GM23248 (cell line): ENCODE data around the gene ZNF710. TPM values are rescaled to one million over a fixed set of nuclear protein-coding genes. Genes with fewer than 3 reads are reported as not detected.

Experiments
- DNase-seq: peaks from one replicate; pipeline ENCODE4 v3.0.0-alpha.2; 2015
- H2AFZ ChIP-seq: fragments of 200-600 bp; sonication (generic); 2 replicates; pipeline ENCODE4 v1.6.1; 2016; ENCODE audit warnings: antibody characterized with exemption
- H3F3A ChIP-seq: fragments of 200-600 bp; sonication (generic); 2 replicates; pipeline ENCODE4 v1.6.1; 2016; ENCODE audit warnings: mild to moderate bottlenecking, antibody characterized with exemption, mixed run types; ENCODE audit not compliant: insufficient read depth
- H3K27ac ChIP-seq: fragments of 200-600 bp; sonication (generic); 2 replicates; pipeline ENCODE4 v1.5.1; 2016; ENCODE audit warnings: mild to moderate bottlenecking
- H3K27me3 ChIP-seq: fragments of 200-600 bp; sonication (generic); replicated peaks from 2 replicates; pipeline ENCODE4 v1.6.1; 2016; ENCODE audit warnings: mild to moderate bottlenecking; ENCODE audit not compliant: insufficient read depth
- H3K36me3 ChIP-seq: fragments of 200-600 bp; sonication (generic); 2 replicates; pipeline ENCODE4 v1.6.1; 2016; ENCODE audit warnings: low read depth, mild to moderate bottlenecking
- H3K4me1 ChIP-seq: fragments of 200-600 bp; sonication (generic); 2 replicates; pipeline ENCODE4 v1.6.1; 2016; ENCODE audit warnings: mild to moderate bottlenecking; ENCODE audit not compliant: insufficient read depth
- H3K4me2 ChIP-seq: fragments of 200-600 bp; sonication (generic); one replicate; pipeline ENCODE4 v1.6.1; 2016; ENCODE audit warnings: mild to moderate bottlenecking; ENCODE audit not compliant: unreplicated experiment
- H3K4me3 ChIP-seq: fragments of 200-600 bp; sonication (generic); 2 replicates; pipeline ENCODE4 v1.5.1; 2016; ENCODE audit warnings: mild to moderate bottlenecking
- H3K79me2 ChIP-seq: fragments of 200-600 bp; sonication (generic); 2 replicates; pipeline ENCODE4 v1.6.1; 2016; ENCODE audit warnings: mild to moderate bottlenecking; ENCODE audit not compliant: insufficient read depth
- H3K9ac ChIP-seq: fragments of 200-600 bp; sonication (generic); 2 replicates; pipeline ENCODE4 v1.6.1; 2016; ENCODE audit warnings: mild to moderate bottlenecking
- H3K9me2 ChIP-seq: fragments of 200-600 bp; sonication (generic); 2 replicates; pipeline ENCODE4 v1.6.1; 2016; ENCODE audit warnings: mixed run types, mild to moderate bottlenecking, moderate library complexity; ENCODE audit not compliant: insufficient read depth
- H3K9me3 ChIP-seq: fragments of 200-600 bp; sonication (generic); one replicate; pipeline ENCODE4 v1.6.1; 2017; ENCODE audit warnings: low read depth
- H4K20me1 ChIP-seq: fragments of 200-600 bp; sonication (generic); 2 replicates; pipeline ENCODE4 v1.6.0; 2016; ENCODE audit not compliant: insufficient read depth
- EZH2 ChIP-seq: fragments of 200-600 bp; sonication (generic); IDR thresholded peaks from 2 replicates; pipeline ENCODE4 v1.6.1; 2018; ENCODE audit warnings: antibody characterized with exemption, mild to moderate bottlenecking; ENCODE audit not compliant: insufficient read depth, poor library complexity, severe bottlenecking
- EZH2phosphoT487 ChIP-seq: fragments of 200-600 bp; sonication (generic); IDR thresholded peaks from 2 replicates; pipeline ENCODE4 v1.6.1; 2018; ENCODE audit warnings: antibody characterized with exemption, moderate library complexity, mild to moderate bottlenecking, low read depth; ENCODE audit not compliant: insufficient read depth
- WGBS, 2 experiments: methylation state at CpG; one replicate each; pipeline ENCODE4 v1.1.6; 2015 to 2017; ENCODE audit warnings: low lambda C conversion rate in 2 of 2, low coverage in 1 of 2; ENCODE audit errors: missing lambda C conversion rate in 2 of 2; 5-methylcytosine and 5-hydroxymethylcytosine counted together
- in situ Hi-C: fragments of 300-500 bp; cut with MboI; formaldehyde crosslinking; loops from 2 replicates; pipeline ENCODE4 v1.15.0; 2020
- polyA plus RNA-seq: library from polyadenylated mRNA; unstranded; fragments of >200 nt; fragmentation: Nextera tagmentation; extraction: Ambion mirVana; gene quantifications from 2 replicates; pipeline ENCODE4 v1.2.1, GENCODE V29; 2016
- total RNA-seq: library from RNA; depleted of rRNA; stranded (reverse); fragments of >200 nt; shearing (Covaris generic); gene quantifications from 2 replicates; pipeline ENCODE4 v1.2.3, GENCODE V29; 2014

The ZNF710 gene
- total and polyA plus RNA-seq, 2 experiments from 2014 or later = 2.9 to 12.0 TPM

DNA sequence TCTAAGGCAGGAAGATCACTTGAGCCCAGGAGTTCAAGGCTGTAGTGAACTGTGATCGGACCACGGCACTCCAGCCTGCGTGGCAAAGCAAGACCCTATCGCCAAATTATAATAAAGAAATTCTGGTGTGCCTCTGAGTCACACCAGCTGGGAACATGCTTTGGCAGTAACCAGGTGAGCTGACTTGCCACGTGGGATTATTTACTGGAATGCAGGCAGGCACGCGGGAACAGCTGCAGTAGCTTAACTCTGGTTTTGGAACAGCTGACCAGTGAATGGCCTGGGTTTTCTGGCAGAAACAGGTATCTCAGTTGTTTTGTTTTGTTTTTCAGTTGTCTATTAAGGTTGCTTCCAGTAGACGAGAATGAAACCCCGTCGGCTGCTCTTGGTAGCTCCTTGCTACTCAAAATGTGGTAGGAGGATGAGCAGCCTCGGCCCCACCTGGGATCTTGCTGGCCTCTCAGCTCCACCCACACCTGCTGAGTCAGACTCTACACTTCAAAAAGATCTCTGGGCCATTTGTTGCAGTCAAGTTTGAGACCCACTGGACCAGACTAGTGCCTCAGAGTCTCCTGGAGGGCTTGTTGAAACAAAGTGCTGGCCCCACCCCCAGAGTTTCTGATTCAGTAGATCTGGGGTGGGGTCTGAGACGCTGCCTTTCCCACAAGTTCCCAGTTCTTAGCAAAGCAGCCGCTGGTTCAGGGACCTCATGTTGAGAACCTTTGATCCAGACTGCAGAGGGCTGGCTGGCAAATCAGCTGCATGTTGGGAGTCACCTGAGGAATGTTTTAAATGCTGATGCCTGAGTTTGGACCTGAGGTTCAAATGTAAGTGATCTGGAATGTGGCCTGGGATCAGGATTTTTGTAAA lies 74.5 kb downstream of the ZNF710 start:
- no peak overlapping the region for H3K4me3 ChIP-seq

DNA sequence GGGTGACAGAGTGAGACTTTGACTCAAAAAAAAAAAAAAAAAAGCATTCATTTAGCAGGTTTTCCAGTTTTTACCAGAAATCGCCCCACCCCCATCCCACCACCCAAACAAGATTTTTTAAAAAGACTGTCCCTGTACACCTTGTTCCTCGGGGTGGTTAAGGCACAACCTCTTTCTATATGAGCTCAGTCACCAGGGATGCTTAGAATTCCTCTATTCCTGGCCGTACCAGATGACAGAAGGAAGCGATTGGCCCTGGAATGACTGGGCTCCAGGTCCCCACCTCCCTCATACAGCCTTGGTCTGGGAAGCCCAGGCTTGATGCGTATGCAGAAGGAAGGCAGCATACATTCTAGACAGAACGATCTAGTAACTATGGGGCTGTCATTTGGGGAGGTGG lies 75.6 kb downstream of the ZNF710 start:
- peaks cover 5% of the 10 kb centered on the region; the same call in 1 of the 2 replicates for H3K36me3 ChIP-seq
- H3K4me1 ChIP-seq = no peaks in the 10 kb centered on the region
- H3K27ac ChIP-seq = no peak overlapping the region
- peaks cover 9% of the 10 kb centered on the region for H3K79me2 ChIP-seq
- H3K9ac ChIP-seq = no peak overlapping the region
- TF ChIP-seq EZH2 (no peak), EZH2phosphoT487 (no peak)
- H3F3A ChIP-seq = no peaks in the 10 kb centered on the region
- no peak overlapping the region for H2AFZ ChIP-seq
- in situ Hi-C loops = loop anchor here (10.0 kb wide), 1 partner anchor 182 kb away; the partner anchor contains the start of gene AP3S2
- DNase-seq = no peak
- no peak overlapping the region for H3K4me2 ChIP-seq
- H4K20me1 ChIP-seq = no peaks in the 10 kb centered on the region
- no peaks in the 10 kb centered on the region for H3K27me3 ChIP-seq
- no peaks in the 10 kb centered on the region for H3K9me2 ChIP-seq
- no peaks in the 10 kb centered on the region for H3K9me3 ChIP-seq
- WGBS, 2 experiments = 96 to 98% methylated on average over 6 of the region's 6 CpGs
- H3K4me3 ChIP-seq = no peak overlapping the region

More for the DNA sequence above, 74.5 kb downstream of the ZNF710 start:
- H3K4me2 ChIP-seq = no peak overlapping the region
- H3K27ac ChIP-seq = no peak overlapping the region
- TF ChIP-seq EZH2phosphoT487 (no peak), EZH2 (no peak)
- no peak overlapping the region for H3K9ac ChIP-seq
- no peaks in the 10 kb centered on the region for H3K9me2 ChIP-seq
- WGBS, 2 experiments = 73 to 75% methylated on average over 13 of the region's 13 CpGs
- peaks cover 10% of the 10 kb centered on the region for H3K79me2 ChIP-seq
- no peaks in the 10 kb centered on the region for H3K4me1 ChIP-seq
- DNase-seq = no peak
- H3K9me3 ChIP-seq = no peaks in the 10 kb centered on the region
- no peaks in the 10 kb centered on the region for H3K27me3 ChIP-seq
- H2AFZ ChIP-seq = no peak overlapping the region
- in situ Hi-C loops = loop anchor here (10.0 kb wide), 1 partner anchor 181 kb away; the partner anchor contains the start of gene AP3S2
- peaks cover 5% of the 10 kb centered on the region; the same call in 1 of the 2 replicates for H3K36me3 ChIP-seq
- no peaks in the 10 kb centered on the region for H4K20me1 ChIP-seq
- peaks cover 7% of the 10 kb centered on the region for H3F3A ChIP-seq

DNA sequence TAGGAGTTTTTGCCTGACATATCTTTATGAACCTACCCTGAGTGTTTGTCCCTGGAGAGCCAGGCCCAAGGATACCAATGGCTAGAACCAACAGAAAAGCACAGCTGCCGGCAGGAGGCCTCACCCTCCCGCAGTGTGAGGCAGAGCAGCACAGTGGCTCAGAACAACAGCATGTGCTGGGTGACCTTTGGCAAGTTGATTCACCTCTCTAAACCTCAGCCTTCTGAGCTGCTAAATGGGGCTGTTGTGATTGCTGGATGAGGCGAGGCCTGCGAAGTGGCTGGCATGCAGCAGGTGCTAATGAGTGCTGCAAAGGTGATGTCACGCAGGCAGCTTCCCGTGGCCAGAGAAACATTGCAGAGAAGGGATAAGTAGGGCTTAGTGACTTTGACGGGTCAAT lies 77.8 kb downstream of the ZNF710 start:
- Histone ChIP-seq H3K79me2 (no peaks in the 10 kb centered on the region), H3K4me2 (no peak overlapping the region), H3K9me2 (no peaks in the 10 kb centered on the region), H3K4me3 (no peak overlapping the region), H3F3A (no peaks in the 10 kb centered on the region), H3K4me1 (no peaks in the 10 kb centered on the region), H3K27ac (no peak overlapping the region), H3K9me3 (no peaks in the 10 kb centered on the region), H3K9ac (no peak overlapping the region), H3K27me3 (no peaks in the 10 kb centered on the region), H4K20me1 (no peaks in the 10 kb centered on the region), H2AFZ (no peak overlapping the region), H3K36me3 (peaks cover 5% of the 10 kb centered on the region; the same call in 1 of the 2 replicates)
- TF ChIP-seq EZH2phosphoT487 = no peak
- no peak for TF ChIP-seq EZH2
- in situ Hi-C loops = loop anchor here (10.0 kb wide), 1 partner anchor 184 kb away; the partner anchor contains the start of gene AP3S2
- WGBS, 2 experiments = 89 to 93% methylated on average over 7 of the region's 7 CpGs
- DNase-seq = no peak

DNA sequence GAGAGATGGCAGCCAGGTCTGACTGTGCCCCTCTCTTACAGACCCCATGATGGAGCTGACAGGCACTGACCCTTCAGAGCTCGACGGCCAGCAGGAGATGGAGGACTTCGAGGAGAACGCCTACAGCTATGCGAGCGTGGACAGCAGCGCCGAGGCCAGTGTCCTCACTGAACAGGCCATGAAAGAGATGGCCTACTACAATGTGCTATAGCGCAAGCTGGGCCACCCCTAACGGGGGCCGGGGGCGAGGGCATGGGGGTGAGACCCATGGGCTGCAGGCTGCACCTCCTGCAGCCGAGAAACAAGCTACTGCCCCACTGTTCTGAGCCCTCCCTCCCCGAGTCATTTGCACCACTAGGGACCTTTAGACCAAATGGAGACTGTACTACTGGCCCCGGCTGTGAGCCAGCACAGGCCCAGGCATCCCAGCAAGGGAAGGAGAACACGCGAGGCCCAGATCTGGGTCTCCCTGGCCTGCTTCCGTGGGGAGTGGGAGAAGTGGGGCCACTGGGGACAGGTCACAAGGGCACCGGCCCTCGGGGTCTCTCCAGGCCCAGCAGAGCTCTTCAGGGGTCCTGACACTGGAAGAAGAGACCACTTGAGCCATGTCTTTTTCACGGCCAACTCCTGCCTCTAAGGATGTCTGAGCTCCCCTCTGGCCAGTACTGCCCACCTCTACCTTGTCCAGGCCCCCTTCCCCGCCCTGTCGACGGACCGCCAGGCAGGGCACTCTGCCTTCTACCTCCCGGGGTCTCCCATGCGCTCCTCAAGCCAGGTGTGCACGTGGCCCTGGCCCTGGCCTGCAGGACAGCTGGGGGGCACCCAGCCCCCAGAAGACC lies 78.7 kb downstream of the ZNF710 start:
- Histone ChIP-seq H3K79me2 (no peaks in the 10 kb centered on the region), H2AFZ (no peak overlapping the region), H3K27me3 (no peaks in the 10 kb centered on the region), H3K9me2 (no peaks in the 10 kb centered on the region), H3K4me1 (no peaks in the 10 kb centered on the region), H3K9ac (no peak overlapping the region), H3K4me3 (no peak overlapping the region), H3K4me2 (no peak overlapping the region), H3K36me3 (peaks cover 5% of the 10 kb centered on the region; the same call in 1 of the 2 replicates), H3K9me3 (no peaks in the 10 kb centered on the region), H3K27ac (no peak overlapping the region), H4K20me1 (no peaks in the 10 kb centered on the region), H3F3A (no peaks in the 10 kb centered on the region)
- DNase-seq = no peak
- in situ Hi-C loops = loop anchor here (10.0 kb wide), 1 partner anchor 185 kb away; the partner anchor contains the start of gene AP3S2
- WGBS, 2 experiments = 82 to 84% methylated on average over 22 to 27 of the region's 28 CpGs
- TF ChIP-seq EZH2 (no peak), EZH2phosphoT487 (no peak)
